T-helper 9 cell (primary cell): ENCODE measurements around the gene CCDC187.
"Not testable (repeated sequence)": the region's sequence is repeated elsewhere in the genome, so short reads cannot be mapped to it uniquely, and the experiment has no call there.

ENCODE experiments used
- DNase-seq: peaks from one replicate; pipeline ENCODE4 v3.0.0-alpha.2; 2020
- total RNA-seq, 2 donors: gene quantifications; one replicate each; lab custom pipeline; 2026; lab: John Stamatoyannopoulos, UW

Gene CCDC187
- 0 to 0.24 reads per million in 2 donors for total RNA-seq

- no peak for DNase-seq
These were observed at the start of gene CCDC187 for GRCh38 chr9:136303825-136304416. CCDC187 (minus strand) TSS chr9:136304094; CDS start chr9:136303830, 264 bp downstream.

- DNase-seq, result no peak
These were observed 49.2 kb upstream of the CCDC187 start for GRCh38 chr9:136353088-136353487.

- DNase-seq, result no peak
These were observed 48.8 kb upstream of the CCDC187 start for GRCh38 chr9:136352682-136353081.

GRCh38 chr9:136351868-136352267 is 48.0 kb upstream of the CCDC187 start:
- not testable (repeated sequence) for DNase-seq

GRCh38 chr9:136351252-136351800 is 47.4 kb upstream of the CCDC187 start:
- DNase-seq, result no peak

- DNase-seq, result no peak
These were observed 45.7 kb upstream of the CCDC187 start for GRCh38 chr9:136349546-136349945.

- DNase-seq, result no peak
These were observed 44.8 kb upstream of the CCDC187 start for GRCh38 chr9:136348691-136349090.

GRCh38 chr9:136347472-136348256 is 43.8 kb upstream of the CCDC187 start:
- DNase-seq, result no peak

GRCh38 chr9:136346927-136347465 is 43.1 kb upstream of the CCDC187 start:
- DNase-seq, result no peak

- no peak for DNase-seq
These were observed 42.2 kb upstream of the CCDC187 start for GRCh38 chr9:136346157-136346481.

- DNase-seq, result no peak
These were observed 41.6 kb upstream of the CCDC187 start for GRCh38 chr9:136345281-136346156.

- DNase-seq, result no peak
These were observed 40.8 kb upstream of the CCDC187 start for GRCh38 chr9:136344544-136345280.

GRCh38 chr9:136343884-136344269 is 40.0 kb upstream of the CCDC187 start:
- DNase-seq, result no peak

GRCh38 chr9:136343121-136343883 is 39.4 kb upstream of the CCDC187 start:
- DNase-seq, result no peak

- peak; percentile 37 for DNase-seq
These were observed 38.6 kb upstream of the CCDC187 start for GRCh38 chr9:136342181-136343120.

GRCh38 chr9:136341769-136342168 is 37.9 kb upstream of the CCDC187 start:
- no peak for DNase-seq

- no peak for DNase-seq
These were observed 37.3 kb upstream of the CCDC187 start for GRCh38 chr9:136341042-136341655.

GRCh38 chr9:136340356-136341041 is 36.6 kb upstream of the CCDC187 start:
- DNase-seq, result no peak

GRCh38 chr9:136339958-136340310 is 36.0 kb upstream of the CCDC187 start:
- no peak for DNase-seq
